GM12864 (cell line): Measurements from ENCODE around the gene GLB1L2.
A peak's percentile ranks its signal among the peaks of the same experiment; 100 is the strongest.

Experiments
- DNase-seq: peaks from one replicate; pipeline ENCODE4 v3.0.0-alpha.2; 2011; ENCODE audit warnings: low read depth
- H3K4me3 ChIP-seq: 2 replicates; pipeline ENCODE4 v1.5.1; 2011; ENCODE audit warnings: mild to moderate bottlenecking, low read depth, low read length, control low read depth
- CTCF ChIP-seq: IDR thresholded peaks from 2 replicates; pipeline ENCODE4 v1.5.1; 2011; ENCODE audit warnings: low read depth, mild to moderate bottlenecking, moderate library complexity, low read length, control low read depth, inconsistent platforms; ENCODE audit errors: missing control alignments

GLB1L2 gene

GRCh38 chr11:134391656-134392055 lies 59.9 kb downstream of the GLB1L2 start:
- H3K4me3 ChIP-seq = no peak overlapping the region
- no peak for DNase-seq
- no peak for TF ChIP-seq CTCF

- DNase-seq = no peak
- TF ChIP-seq CTCF = no peak
- H3K4me3 ChIP-seq = no peak overlapping the region
These were observed 61.3 kb downstream of the GLB1L2 start for GRCh38 chr11:134392953-134393615.

GRCh38 chr11:134393638-134394037 lies 61.9 kb downstream of the GLB1L2 start:
- TF ChIP-seq CTCF = peak; percentile 11
- no peak for DNase-seq
- no peak overlapping the region for H3K4me3 ChIP-seq

- TF ChIP-seq CTCF = no peak
- H3K4me3 ChIP-seq = no peak overlapping the region
- DNase-seq = no peak
These were observed 62.5 kb downstream of the GLB1L2 start for GRCh38 chr11:134394311-134394710.

GRCh38 chr11:134395002-134395401 lies 63.2 kb downstream of the GLB1L2 start:
- no peak overlapping the region for H3K4me3 ChIP-seq
- no peak for TF ChIP-seq CTCF
- no peak for DNase-seq

- no peak for TF ChIP-seq CTCF
- H3K4me3 ChIP-seq = no peak overlapping the region
- DNase-seq = no peak
These were observed 65.7 kb downstream of the GLB1L2 start for GRCh38 chr11:134397304-134398078.
